Midbrain (tissue), 1 donor: ENCODE results near the gene LIMS2.
A peak's percentile ranks its signal among the peaks of the same experiment; 100 is the strongest.

Experiments
- DNase-seq: peaks from one replicate; lab custom pipeline; 2025; lab: John Stamatoyannopoulos, UW

LIMS2 gene

DNA sequence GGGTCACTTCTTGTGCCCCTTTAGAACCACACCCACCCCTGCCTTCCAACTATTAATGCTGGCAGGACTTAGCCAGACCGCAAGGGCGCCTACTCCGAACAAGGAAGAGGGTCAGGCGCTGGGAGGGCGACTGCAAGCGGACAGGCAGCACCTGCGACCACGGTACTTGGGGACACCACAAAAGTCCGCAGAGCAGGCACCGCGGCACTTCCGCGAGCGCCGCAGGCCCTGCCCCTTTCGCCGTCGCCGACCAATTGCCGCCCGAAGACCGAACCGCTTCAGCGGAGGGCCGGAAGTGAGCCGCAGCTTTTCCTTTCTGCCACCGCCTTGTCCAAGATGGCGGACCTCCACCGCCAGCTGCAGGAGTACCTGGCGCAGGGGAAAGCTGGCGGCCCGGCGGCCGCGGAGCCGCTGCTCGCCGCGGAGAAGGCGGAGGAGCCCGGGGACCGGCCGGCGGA lies 25.9 kb upstream of the LIMS2 start, which contains the start of gene SFT2D3:
SFT2D3 (plus strand) TSS at position 305 of the 458 bp plus-strand sequence; CDS start at position 337, 32 bp downstream.
- peak; percentile 91 for DNase-seq

DNA sequence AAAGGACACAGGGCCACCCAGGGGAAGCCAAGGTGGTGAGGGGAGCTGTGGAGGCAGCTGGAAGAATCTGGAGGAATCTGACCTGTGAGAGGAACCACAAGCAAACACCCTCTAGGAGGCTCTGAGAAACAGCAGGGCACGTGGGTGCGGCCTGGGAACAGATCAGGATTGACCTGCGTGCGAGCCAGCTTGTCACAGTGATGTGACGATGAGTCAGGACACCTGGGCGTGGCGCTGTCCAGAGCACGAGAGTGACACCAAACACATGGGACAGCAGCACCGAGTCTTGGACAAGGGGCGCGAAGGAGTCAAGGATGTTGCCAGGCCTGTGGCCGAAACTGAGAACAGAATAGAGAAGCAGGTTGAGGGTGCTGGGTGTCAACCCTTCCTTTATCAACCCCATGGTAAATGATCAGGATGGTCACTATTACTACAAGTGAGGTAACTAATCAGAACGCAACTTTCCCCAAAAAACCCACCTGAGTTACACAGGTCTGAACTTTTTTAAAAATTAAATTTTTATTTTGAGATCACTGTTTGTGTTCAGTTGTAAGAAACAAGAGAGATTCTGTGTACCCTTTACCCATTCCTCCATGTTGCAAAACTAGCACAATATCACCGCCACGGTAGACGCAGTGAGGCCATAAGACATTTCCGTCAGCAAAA lies 25.3 kb upstream of the LIMS2 start:
- peak; percentile 17 for DNase-seq

DNA sequence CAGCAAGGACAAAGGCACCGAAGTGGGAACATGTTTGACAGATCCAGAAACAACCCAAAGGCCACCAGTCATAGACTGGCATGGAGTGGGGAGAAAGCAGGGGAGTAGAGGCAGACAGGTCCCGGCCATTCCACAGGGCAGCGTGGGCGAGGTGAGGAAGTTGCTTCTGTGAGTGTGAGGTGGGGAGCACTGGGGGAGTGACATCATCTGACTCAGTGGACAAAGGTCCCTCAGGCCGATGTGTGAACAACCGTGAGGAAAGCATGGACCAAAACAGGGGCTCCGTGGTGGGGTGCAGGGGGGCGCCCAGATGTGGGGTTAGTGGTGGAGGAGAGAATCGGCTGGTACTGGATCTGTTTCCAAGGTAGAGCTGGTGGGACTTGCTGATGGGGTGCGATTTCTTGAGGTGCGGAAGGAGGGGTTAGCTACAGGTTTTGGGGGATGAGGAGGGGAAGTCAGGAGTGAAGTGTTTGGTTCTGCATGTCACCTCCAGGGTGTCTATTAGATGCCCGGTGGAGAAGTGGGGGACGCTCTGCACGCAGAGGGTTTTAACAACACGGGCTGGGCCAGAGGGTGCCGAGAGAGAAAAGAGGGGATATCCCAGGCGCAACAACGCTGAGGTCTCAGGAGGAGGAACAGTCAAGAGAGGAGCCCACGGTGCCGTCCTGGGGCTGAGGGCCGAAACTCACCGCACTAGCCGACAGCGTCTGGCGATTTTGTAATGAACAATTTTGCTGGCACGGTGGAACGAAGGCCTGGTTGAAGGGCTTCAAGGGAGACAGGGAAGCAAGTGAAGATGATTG lies 23.4 kb upstream of the LIMS2 start:
- no peak for DNase-seq

DNA sequence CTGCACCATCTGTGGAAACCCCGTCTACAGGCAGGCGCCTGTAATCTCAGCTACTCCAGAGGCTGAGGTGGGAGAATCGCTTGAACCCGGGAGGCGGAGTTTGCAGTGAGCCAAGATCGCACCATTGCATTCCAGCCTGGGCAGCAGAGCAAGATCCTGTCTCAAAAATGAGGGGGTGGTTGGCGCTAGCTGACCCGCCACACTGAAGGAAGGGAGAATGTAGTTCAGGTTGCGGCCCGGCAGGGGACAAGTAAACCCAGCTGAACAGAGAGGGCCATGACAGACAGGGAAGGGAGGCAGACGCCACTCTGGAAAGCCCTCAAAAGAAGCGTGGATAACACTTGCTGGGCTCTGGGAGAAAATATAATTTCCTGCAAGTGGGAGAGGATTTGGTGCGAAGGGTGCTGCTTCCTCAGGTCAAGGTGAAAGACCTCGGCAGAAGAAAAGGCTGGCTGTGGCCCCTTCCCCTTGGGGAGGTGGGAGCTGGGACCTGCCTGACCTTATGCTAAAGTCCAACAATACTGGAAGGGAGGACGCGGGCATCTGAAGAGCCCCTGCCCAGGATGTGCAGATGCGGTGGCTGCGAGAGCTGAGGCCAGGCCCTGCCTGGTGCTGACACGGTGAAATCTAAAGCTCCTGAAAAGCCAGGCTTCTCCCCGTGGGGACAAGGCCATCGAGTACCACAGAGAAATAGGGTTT lies 22.3 kb upstream of the LIMS2 start:
- no peak for DNase-seq

DNA sequence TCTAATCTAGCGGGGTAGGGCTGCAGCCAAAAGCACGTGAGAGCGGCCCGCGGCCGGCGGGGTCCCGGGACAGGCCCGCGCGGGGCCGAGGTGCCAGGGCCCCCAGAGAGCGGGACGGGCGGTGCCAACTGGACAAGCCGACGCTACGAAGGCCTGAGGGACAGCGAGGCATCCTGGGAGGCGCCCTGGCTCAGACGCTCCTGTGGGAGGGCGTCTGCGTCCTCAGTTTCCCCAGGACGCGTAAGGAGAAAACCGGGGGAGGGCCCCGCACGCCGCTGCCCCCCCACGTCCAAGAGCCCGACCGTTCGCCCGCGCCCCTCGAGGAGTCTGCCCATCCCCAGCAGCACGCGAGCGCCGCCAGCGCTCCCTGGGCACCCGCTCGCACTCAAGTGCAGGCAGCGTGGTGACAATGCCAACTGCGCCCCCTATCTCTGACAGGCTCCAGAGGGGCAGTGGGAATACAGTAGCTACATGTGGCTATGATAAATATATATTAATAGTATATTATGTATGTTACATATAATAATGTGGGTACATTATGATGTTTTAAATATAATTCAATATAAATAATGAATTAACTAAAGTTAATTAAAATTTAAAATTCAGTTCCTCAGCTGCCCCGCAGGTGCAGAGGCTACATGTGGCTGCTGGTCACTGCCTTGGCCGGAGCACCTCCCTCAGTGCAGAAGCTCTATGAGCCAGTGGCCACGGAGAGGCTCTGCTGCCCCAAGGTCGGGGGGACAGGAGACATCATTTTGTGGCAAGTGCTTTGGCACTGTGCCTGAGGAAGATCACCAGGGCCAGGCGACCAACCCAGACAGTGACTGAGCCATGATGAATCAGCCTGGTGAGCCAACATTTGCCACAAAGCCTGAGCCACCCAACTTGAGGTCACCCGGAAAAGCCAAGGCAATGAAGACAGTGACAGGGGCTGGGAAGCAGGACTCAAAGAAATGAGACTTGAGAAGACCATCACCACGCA lies 20.5 kb upstream of the LIMS2 start:
- DNase-seq, result no peak

DNA sequence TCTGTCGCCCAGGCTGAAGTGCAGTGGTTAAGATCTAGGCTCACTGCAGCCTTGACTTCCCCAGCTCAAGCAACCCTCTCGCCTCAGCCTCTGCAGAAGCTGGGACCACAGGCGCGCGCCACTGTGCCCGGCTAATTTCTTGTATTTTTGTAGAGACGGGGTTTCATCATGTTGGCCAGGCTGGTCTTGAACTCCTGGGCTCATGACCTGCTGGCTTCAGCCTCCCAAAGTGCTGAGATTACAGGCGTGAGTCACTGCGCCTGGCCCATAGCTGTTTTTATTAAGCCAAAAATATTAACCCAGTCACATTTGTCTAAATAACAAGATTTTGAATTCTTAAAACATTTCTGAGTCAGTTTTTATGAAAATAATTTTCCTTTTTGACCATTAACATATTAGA lies 19.7 kb upstream of the LIMS2 start:
- DNase-seq, result no peak

DNA sequence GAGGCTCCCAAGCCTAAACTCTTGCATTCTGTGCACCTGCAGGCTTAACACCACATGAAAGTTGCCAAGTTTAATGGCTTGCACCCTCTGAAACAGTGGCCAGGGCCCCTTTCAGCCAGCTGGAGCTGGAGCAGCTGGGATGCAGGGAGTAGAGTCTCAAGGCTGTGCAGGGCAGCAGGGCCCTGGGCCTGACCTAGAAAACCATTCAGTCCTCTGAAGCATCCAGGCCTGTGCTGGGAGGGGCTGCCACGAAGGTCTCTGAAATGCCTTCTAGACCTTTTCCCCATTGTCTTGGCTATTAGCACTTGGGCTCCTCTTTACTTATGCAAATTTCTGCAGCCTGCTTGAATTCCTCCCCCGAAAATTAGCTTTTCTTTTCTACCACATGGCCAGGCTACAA lies 15.4 kb upstream of the LIMS2 start:
- no peak for DNase-seq

DNA sequence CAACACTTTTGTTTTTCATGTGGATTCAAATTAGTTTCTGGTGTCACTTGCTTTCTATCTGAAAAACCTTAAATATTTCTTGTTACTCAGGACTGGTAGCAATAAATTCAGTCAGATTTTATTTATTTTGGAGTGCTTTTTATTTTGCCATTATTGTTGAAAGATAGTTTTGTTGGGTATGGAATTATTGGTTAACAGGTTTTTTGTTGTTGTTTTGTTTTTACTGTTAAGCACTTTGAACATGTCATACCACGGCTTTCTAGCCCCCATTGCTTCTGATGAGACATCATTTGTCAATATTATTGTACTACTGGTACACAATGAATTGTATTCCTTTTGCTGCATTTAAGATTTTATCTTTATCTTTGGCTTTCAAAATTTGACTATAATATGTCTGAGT lies 13.1 kb upstream of the LIMS2 start:
- no peak for DNase-seq

DNA sequence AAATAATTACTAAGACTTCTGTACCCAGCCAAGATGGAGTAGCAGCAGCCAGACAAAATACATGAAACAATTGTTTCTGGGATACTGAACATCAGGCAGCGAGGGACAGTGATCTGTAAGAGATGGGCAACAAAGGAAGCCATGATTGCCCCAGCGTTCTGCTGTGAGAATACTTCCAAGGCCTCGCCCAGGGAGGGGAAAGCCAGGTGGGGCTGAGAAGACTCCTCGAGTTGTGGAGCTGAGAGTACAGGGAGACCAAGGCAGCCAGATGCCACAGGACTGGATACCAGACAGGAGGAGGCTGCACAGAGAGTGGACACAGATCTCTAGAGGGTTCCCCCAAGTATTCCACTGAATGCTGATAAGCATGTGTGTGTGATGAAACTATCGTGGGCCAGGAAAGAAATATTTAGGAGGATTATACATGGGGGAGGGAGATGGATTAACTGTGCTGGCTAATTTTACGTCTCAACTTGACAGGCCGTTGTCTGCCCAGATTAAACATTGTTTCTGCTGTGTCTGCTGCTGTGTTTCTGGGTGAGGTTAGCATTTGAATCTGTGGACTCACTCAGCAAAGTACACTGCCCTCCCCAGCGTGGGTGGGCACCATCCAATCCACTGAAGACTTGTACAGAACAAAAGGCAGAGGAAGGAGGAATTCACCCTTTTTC lies 10.2 kb upstream of the LIMS2 start:
- DNase-seq, result no peak

DNA sequence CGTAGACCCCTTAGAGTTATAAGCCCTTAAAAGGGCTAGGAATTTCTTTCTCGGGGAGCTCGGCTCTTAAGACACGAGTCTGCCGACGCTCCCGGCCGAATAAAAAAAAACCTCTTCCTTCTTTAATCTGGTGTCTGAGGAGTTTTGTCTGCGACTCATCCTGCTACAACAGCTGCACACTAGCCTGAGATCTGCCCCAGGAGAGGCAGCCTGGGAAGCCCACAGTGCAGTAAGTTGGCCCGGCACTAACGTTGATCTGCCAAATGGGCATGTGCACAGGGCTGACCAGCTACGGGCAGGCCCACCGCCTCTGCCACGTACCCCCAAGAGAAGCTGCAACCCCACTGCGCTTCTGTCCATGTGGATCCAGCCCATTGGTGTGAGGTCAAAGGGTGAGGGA lies 8.4 kb upstream of the LIMS2 start:
- DNase-seq, result no peak

DNA sequence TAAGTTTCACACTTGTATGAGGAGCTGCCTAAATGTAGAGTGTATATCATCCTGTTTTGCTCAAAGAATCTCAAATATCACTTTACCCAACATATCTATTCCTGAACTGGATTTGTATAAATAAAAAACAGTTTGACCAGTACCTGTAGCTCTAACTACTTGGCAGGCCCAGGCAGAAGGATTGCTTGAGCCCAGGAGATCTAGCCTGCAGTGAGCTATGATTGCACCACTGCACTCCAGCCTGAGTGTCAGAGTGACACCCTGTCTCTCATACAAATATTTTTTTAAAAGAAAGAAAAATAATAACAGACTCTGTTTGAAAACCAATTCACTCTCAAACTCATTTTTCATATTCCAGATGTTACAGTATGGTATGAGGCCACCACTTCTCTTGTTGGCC lies 7.7 kb upstream of the LIMS2 start:
- no peak for DNase-seq

DNA sequence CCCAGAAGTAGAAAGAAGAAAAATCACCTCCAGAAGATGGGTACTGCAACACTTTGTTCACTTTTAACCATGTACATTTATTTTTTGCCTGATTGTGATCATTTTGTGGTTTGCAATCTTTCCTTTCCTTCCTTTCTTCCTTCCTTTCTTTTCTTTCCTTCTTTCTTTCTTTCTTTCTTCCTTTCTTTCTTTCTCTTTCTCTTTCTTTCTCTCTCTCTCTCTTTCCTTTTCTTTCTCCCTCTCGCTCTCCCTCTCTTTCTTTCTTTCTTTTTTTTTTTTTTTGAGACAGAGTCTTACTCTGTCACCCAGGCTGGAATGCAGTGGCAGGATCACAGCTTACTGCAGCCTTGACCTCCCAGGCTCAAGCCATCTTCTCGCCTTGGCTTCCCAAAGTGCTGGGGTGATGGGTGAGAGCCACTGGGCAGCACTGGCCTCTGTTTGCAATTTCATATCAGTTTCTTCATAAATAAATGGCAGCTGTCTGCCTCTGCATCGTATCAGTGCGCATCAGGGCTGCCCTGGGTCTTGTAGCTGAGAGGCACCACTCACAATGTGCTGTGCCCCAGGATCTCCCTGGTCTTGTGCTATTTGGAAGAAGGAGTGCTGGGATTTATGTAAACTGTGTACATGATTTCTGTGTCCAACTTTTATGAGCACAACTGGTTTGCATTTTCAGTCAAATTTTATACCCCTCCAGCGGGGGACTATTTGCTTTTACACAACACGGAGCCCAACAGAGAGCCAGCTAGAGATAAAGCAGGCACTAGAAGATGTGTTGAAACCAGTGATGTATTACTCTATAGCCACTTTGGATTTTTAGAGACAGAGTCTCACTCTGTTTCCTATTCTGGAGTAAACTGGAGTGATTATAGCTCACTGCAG lies 6.9 kb upstream of the LIMS2 start:
- no peak for DNase-seq

DNA sequence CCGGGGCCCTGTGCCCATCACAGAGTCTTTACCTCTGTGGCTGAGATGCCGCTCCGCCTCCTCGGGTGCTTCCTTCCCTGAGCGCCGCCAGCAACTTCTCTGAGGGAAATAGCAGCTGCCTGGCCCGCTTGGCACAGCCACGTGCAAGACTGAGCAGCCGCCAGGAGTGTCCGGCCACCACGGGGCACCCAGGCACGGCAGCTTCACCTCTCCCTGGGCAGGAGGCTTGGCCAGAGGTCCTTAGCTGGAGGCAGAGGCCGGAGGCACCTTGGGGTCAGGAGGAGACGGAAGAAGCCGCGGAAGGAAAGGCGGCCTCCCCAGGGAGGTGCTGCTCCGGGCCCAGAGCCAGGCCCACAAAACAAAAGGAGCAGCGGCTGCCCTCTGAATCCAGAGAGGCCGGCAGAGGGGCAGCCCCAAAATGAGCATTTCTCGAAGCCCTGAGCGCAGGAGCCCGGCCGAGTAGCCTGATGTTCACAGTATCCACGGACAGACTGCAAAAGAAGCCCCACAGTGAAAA lies 6.0 kb upstream of the LIMS2 start:
- peak; percentile 14 for DNase-seq

DNA sequence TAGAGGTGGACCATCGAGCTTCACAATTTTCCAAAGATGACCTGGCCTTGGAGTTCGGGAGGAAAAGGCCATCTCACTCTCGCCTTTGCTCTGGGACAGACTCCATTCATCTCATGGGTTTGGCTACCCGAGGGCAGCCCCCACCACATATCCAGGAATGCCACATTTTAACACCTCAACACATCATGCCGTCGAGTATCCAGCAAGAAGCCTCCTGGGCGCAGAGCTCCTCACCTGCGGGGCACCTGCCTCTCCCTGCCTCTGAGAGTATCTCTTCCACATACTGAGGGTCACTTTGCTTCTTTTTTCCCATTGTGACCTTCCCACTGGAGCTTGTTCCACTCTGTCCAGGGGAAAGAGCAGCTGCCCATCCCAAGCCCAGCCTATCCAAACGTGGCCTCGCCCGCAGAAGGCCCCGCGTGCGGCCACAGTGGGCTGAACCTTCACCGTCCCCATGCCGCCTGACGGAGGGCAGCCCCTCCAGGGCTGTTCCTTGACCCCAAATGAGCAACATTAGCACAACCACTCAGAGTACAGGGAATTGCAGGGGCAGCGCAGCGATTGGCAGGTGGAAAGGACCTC lies 5.5 kb upstream of the LIMS2 start:
- DNase-seq, result no peak

DNA sequence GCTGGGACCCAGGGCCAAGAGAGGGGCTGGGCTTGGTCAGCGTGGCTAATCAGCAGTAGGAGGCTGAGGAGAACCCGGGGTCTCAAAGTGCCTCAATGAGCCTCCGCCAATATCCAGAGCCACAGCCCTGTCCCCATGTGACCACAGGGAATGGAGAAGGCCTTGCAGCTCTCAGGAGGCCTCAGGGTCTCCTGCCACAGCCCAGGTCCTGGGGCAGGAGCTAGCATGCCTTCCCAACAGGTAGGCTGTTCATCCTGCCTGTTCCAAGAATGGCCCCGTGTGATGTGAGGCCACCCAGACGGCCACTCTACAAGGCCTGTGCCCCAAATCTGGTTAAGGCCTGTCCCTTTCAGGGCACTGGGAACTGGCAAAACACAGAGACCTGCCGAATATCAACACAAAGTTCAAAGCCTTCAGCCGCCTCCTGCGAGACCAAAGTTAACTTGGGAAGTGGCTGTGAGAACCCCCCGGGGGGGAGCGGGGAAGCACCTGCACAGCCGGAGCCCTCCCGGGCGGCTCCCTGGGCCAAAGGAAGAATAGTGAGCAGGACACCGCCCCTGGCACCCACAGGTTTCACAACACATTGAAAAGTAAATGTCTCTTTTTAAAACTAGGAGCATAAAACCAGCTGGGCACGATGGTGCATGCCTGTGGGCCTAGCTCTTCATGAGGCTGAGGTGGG lies 4.5 kb upstream of the LIMS2 start:
- no peak for DNase-seq

DNA sequence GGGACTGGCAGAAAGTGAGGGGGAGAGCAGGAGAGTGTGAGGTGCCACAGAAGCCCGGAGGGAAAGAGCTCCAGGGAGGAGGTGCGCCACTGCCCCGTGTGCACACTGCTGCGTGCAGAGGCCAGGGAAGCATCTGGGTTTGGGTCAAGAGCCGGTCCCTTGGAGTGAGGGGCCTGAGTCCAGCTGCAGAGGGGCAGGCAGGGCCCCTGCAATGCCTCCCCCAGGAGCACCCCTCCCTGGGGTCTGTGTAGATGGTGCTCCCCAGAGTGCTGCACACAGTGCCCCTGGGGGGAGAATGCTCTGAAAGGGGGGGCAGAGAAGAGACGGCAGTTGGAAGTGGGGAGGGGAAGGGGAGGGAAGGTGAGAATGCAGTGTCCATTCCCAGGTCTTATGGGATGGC lies 3.7 kb upstream of the LIMS2 start:
- DNase-seq, result no peak

DNA sequence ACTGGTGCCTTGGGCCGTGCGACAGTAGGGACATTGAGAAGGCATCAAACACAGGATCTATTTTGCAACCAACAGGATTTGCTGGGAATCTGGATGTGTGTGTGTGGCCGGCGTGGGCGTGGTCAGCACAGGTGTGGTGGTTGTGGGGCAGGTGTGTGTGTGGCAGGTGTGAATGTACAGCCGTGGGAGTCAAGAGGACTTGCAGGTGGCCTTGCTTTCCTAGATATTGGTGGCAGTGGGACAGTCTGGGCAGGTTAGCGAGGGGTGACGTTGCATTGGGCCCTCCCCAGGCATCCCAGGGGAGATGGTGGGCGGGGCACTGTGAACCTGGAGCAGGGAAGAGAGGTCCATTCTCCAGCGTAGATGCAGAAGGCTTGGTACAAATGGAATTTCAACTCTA lies 3.2 kb upstream of the LIMS2 start:
- no peak for DNase-seq

DNA sequence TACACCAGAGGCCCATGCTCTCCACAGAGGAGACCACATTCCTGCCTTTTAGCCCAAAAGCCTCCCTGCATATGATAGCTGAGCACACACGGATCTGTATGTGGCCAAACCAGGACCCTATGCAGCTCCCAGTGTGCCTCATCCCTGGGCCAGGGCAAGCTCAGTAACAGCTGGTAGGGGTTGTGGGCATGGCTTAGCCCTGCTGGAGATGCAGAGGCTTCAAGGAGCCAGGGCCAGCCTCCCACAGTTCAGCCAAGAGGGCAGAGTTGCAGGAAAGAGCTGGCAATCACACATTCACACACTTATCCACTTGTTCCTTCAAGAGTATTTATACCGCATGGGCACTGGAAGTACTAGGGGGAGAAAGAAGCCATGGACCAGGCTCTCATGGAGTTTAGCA lies 1.6 kb upstream of the LIMS2 start:
- DNase-seq, result no peak
